Urinary bladder (tissue), 4 donors: ENCODE data around the gene PTPN14. TPM values are rescaled to one million over a fixed set of nuclear protein-coding genes. Genes with fewer than 3 reads are reported as not detected.
A peak's percentile ranks its signal among the peaks of the same experiment; 100 is the strongest.

Experiments
- DNase-seq: peaks from one replicate; pipeline ENCODE4 v3.0.0-alpha.2; 2015; ENCODE audit errors: extremely low spot score
- H3K27ac ChIP-seq: one replicate; pipeline ENCODE4 v1.5.1; 2013; ENCODE audit warnings: low read depth, mild to moderate bottlenecking, moderate library complexity
- H3K36me3 ChIP-seq: one replicate; pipeline ENCODE4 v1.6.1; 2013; ENCODE audit warnings: mild to moderate bottlenecking, moderate library complexity; ENCODE audit not compliant: insufficient read depth
- H3K4me1 ChIP-seq: one replicate; pipeline ENCODE4 v1.6.1; 2013; ENCODE audit warnings: mild to moderate bottlenecking, moderate library complexity; ENCODE audit not compliant: insufficient read depth
- H3K4me3 ChIP-seq: one replicate; pipeline ENCODE4 v1.5.1; 2013; ENCODE audit warnings: low read depth, low read length
- WGBS: extraction: QIAGEN DNeasy Blood & Tissue Kit; methylation state at CpG from one replicate; pipeline ENCODE4 v1.1.7; 2013; 5-methylcytosine and 5-hydroxymethylcytosine counted together
- polyA plus RNA-seq: library from polyadenylated mRNA; stranded (reverse); fragments of 200-250 nt; gene quantifications from one replicate; pipeline ENCODE4 v1.2.3, GENCODE V29; 2013
- total RNA-seq: library from RNA; depleted of rRNA; stranded (reverse); fragments of >200 nt; gene quantifications from one replicate; pipeline ENCODE4 v1.2.3, GENCODE V29; 2014
- donor health status: healthy with polysubstance abuse.
- donor health status: healthy.

PTPN14 gene
- total and polyA plus RNA-seq, 2 donors: 9.0 to 39.2 TPM

- H3K27ac ChIP-seq: no peak overlapping the region
- H3K4me3 ChIP-seq: no peak overlapping the region
- H3K4me1 ChIP-seq: no peaks in the 10 kb centered on the region
- DNase-seq: no peak
- 59% methylated on average over 6 of the region's 6 CpGs for WGBS
- H3K36me3 ChIP-seq: no peaks in the 10 kb centered on the region
Observed at GRCh38 chr1:214332946-214333798, 218.2 kb downstream of the PTPN14 start.

GRCh38 chr1:214331827-214332423 is 219.5 kb downstream of the PTPN14 start:
- no peak overlapping the region for H3K4me3 ChIP-seq
- no peak for DNase-seq
- no peaks in the 10 kb centered on the region for H3K36me3 ChIP-seq
- no peak overlapping the region for H3K27ac ChIP-seq
- H3K4me1 ChIP-seq: no peaks in the 10 kb centered on the region
- WGBS: 76% methylated on average over 9 of the region's 9 CpGs

GRCh38 chr1:214331180-214331579 is 220.2 kb downstream of the PTPN14 start:
- no peak for DNase-seq
- 91% methylated on average over 1 of the region's 1 CpG for WGBS
- Histone ChIP-seq H3K36me3 (no peaks in the 10 kb centered on the region), H3K4me3 (no peak overlapping the region), H3K4me1 (no peaks in the 10 kb centered on the region), H3K27ac (no peak overlapping the region)

- no peak for DNase-seq
- Histone ChIP-seq H3K4me1 (no peaks in the 10 kb centered on the region), H3K27ac (peak overlapping the region; percentile 7), H3K4me3 (no peak overlapping the region), H3K36me3 (no peaks in the 10 kb centered on the region)
- WGBS: 84% methylated on average over 12 of the region's 12 CpGs
Observed at GRCh38 chr1:214330715-214331114, 220.7 kb downstream of the PTPN14 start.

GRCh38 chr1:214330222-214330621 is 221.2 kb downstream of the PTPN14 start:
- H3K36me3 ChIP-seq: no peaks in the 10 kb centered on the region
- no peak overlapping the region for H3K4me3 ChIP-seq
- DNase-seq: peak; percentile 36
- H3K4me1 ChIP-seq: no peaks in the 10 kb centered on the region
- H3K27ac ChIP-seq: no peak overlapping the region
- 85% methylated on average over 3 of the region's 3 CpGs for WGBS

GRCh38 chr1:214329470-214330220 is 221.8 kb downstream of the PTPN14 start:
- no peaks in the 10 kb centered on the region for H3K4me1 ChIP-seq
- 89% methylated on average over 20 of the region's 20 CpGs for WGBS
- no peak overlapping the region for H3K27ac ChIP-seq
- no peaks in the 10 kb centered on the region for H3K36me3 ChIP-seq
- no peak for DNase-seq
- H3K4me3 ChIP-seq: no peak overlapping the region

GRCh38 chr1:214328770-214329469 is 222.5 kb downstream of the PTPN14 start:
- Histone ChIP-seq H3K36me3 (no peaks in the 10 kb centered on the region), H3K27ac (no peak overlapping the region), H3K4me3 (no peak overlapping the region), H3K4me1 (no peaks in the 10 kb centered on the region)
- 61% methylated on average over 11 of the region's 11 CpGs for WGBS
- DNase-seq: peak; percentile 60

GRCh38 chr1:214327514-214327913 is 223.9 kb downstream of the PTPN14 start:
- H3K4me1 ChIP-seq: no peaks in the 10 kb centered on the region
- 27% methylated on average over 1 of the region's 1 CpG for WGBS
- DNase-seq: no peak
- no peaks in the 10 kb centered on the region for H3K36me3 ChIP-seq
- H3K4me3 ChIP-seq: no peak overlapping the region
- no peak overlapping the region for H3K27ac ChIP-seq

GRCh38 chr1:214326406-214326805 is 225.0 kb downstream of the PTPN14 start:
- peaks cover under 1% of the 10 kb centered on the region for H3K36me3 ChIP-seq
- WGBS: 83% methylated on average over 5 of the region's 5 CpGs

GRCh38 chr1:214324896-214325800 is 226.3 kb downstream of the PTPN14 start:
- no peak overlapping the region for H3K27ac ChIP-seq
- H3K36me3 ChIP-seq: peaks cover 2% of the 10 kb centered on the region
- 89% methylated on average over 8 of the region's 8 CpGs for WGBS
- no peaks in the 10 kb centered on the region for H3K4me1 ChIP-seq
- H3K4me3 ChIP-seq: no peak overlapping the region
- DNase-seq: no peak

More at GRCh38 chr1:214326406-214326805, 225.0 kb downstream of the PTPN14 start:
- Histone ChIP-seq H3K4me3 (no peak overlapping the region), H3K27ac (no peak overlapping the region), H3K4me1 (no peaks in the 10 kb centered on the region)
- DNase-seq: no peak

GRCh38 chr1:214321705-214322453 is 229.5 kb downstream of the PTPN14 start:
- Histone ChIP-seq H3K4me1 (no peaks in the 10 kb centered on the region), H3K4me3 (no peak overlapping the region), H3K27ac (no peak overlapping the region), H3K36me3 (peaks cover 2% of the 10 kb centered on the region)
- 82% methylated on average over 5 of the region's 5 CpGs for WGBS
- DNase-seq: no peak

- Histone ChIP-seq H3K4me3 (no peak overlapping the region), H3K36me3 (peaks cover 2% of the 10 kb centered on the region), H3K27ac (no peak overlapping the region), H3K4me1 (no peaks in the 10 kb centered on the region)
- WGBS: 86% methylated on average over 5 of the region's 5 CpGs
- no peak for DNase-seq
Observed at GRCh38 chr1:214319938-214320337, 231.5 kb downstream of the PTPN14 start.
